CD8-positive, alpha-beta memory T cell (primary cell): ENCODE measurements around the gene WFIKKN2. TPM values are rescaled to one million over a fixed set of nuclear protein-coding genes. Genes with fewer than 3 reads are reported as not detected.
A peak's percentile ranks its signal among the peaks of the same experiment; 100 is the strongest.
"Not testable (repeated sequence)": the region's sequence is repeated elsewhere in the genome, so short reads cannot be mapped to it uniquely, and the experiment has no call there.

Experiments
- CTCF ChIA-PET: fragments of 350-600 bp; sonication (Branson Sonifier 250); formaldehyde crosslinking; loops from one replicate; lab custom pipeline; 2021; ENCODE audit warnings: antibody characterized with exemption; lab: Charles Lee
- POLR2A ChIA-PET: fragments of 350-600 bp; sonication (Branson Sonifier 250); formaldehyde crosslinking; loops from one replicate; lab custom pipeline; 2021; ENCODE audit warnings: antibody characterized with exemption; lab: Charles Lee
- DNase-seq, 5 donors: peaks; one replicate each; pipeline versions ENCODE4 v3.0.0 to v3.0.0-alpha.2; 2020 to 2022; ENCODE audit warnings: mixed read lengths in 1 of 5
- H3K27ac ChIP-seq: one replicate; pipeline ENCODE4 v1.7.0; 2013; ENCODE audit warnings: low read depth, mild to moderate bottlenecking, low read length, moderate library complexity
- H3K27me3 ChIP-seq: 2 replicates; pipeline ENCODE4 v1.7.0; 2013; ENCODE audit warnings: low read length, mild to moderate bottlenecking; ENCODE audit not compliant: insufficient read depth, poor library complexity, severe bottlenecking
- H3K36me3 ChIP-seq: 2 replicates; pipeline ENCODE4 v1.7.0; 2013; ENCODE audit warnings: mild to moderate bottlenecking, low read length, moderate library complexity; ENCODE audit not compliant: insufficient read depth
- H3K4me1 ChIP-seq: 2 replicates; pipeline ENCODE4 v1.7.0; 2013; ENCODE audit warnings: mild to moderate bottlenecking, low read length, moderate library complexity; ENCODE audit not compliant: insufficient read depth
- H3K4me3 ChIP-seq: 2 replicates; pipeline ENCODE4 v1.7.0; 2013; ENCODE audit warnings: mild to moderate bottlenecking, low read length
- H3K9me3 ChIP-seq: 2 replicates; pipeline ENCODE4 v1.7.0; 2013; ENCODE audit warnings: mild to moderate bottlenecking, low read length
- H3K27ac Mint-ChIP-seq, 8 donors: one replicate each; pipeline ENCODE4 v1.8.0; 2020 to 2021; ENCODE audit warnings: mixed read lengths in 8 of 8, mild to moderate bottlenecking in 6 of 8, inconsistent platforms in 3 of 8, moderate library complexity in 3 of 8
- H3K27me3 Mint-ChIP-seq, 2 donors: one replicate each; pipeline ENCODE4 v1.8.0; 2020 to 2021; ENCODE audit warnings: mixed read lengths in 2 of 2, mild to moderate bottlenecking in 1 of 2, moderate library complexity in 1 of 2
- H3K36me3 Mint-ChIP-seq, 3 donors: one replicate each; pipeline ENCODE4 v1.8.0; 2020 to 2021; ENCODE audit warnings: mixed read lengths in 3 of 3, inconsistent platforms in 1 of 3, mild to moderate bottlenecking in 1 of 3
- H3K4me1 Mint-ChIP-seq, 3 donors: one replicate each; pipeline ENCODE4 v1.8.0; 2020 to 2021; ENCODE audit warnings: mixed read lengths in 3 of 3, inconsistent platforms in 1 of 3, mild to moderate bottlenecking in 1 of 3
- H3K4me3 Mint-ChIP-seq, 7 donors: one replicate each; pipeline ENCODE4 v1.8.0; 2020 to 2021; ENCODE audit warnings: mixed read lengths in 7 of 7, mild to moderate bottlenecking in 6 of 7, moderate library complexity in 4 of 7, inconsistent platforms in 2 of 7
- H3K9me3 Mint-ChIP-seq, 5 donors: one replicate each; pipeline ENCODE4 v1.8.0; 2020 to 2022; ENCODE audit warnings: mixed read lengths in 5 of 5, mild to moderate bottlenecking in 3 of 5, moderate library complexity in 2 of 5, inconsistent platforms in 1 of 5
- polyA plus RNA-seq: library from polyadenylated mRNA; unstranded; fragments of 300-500 nt; fragmentation: Illumina TruSeq; gene quantifications from one replicate; pipeline ENCODE4 v1.2.3, GENCODE V29; 2021
- total RNA-seq, 2 experiments: library from RNA; stranded (reverse); gene quantifications; one replicate each; pipeline ENCODE4 v1.2.3, GENCODE V29; 2021

WFIKKN2 gene
- total and polyA plus RNA-seq, 3 experiments from 2014 or later = not detected

DNA sequence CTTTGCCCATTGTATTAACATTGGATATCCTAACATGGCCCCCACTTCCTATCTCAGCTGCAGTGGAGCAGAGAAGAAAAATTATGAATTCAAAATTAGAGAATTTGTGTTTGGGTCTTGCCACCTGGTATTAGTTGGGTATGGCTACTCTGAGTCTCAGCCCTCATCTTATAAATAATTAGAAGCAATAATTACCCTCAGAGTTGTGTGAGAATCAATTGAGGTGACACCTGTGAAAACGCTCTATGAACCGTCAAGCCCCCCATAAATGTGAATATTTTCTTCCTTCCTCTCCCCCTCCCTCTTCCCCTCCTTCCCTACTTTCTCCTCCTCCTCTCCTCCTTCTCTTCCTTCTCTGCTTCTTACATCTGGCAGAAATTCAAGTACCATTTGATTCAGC lies 39.7 kb downstream of the WFIKKN2 start:
- Histone ChIP-seq H3K4me1 (peaks cover 33% of the 10 kb centered on the region), H3K9me3 (no peaks in the 10 kb centered on the region), H3K36me3 (no peaks in the 10 kb centered on the region), H3K4me3 (no peak overlapping the region), H3K27me3 (no peaks in the 10 kb centered on the region), H3K27ac (no peak overlapping the region)
- Mint-ChIP-seq H3K27ac (peak overlapping the region in 1 of 8 donors; percentile 24), H3K4me1 (peaks cover 27 to 33% (median 31%) of the 10 kb centered on the region in 3 donors), H3K27me3 (peaks cover 0 to 4% of the 10 kb centered on the region in 2 donors), H3K9me3 (peaks cover 0 to 2% (median 0%) of the 10 kb centered on the region in 5 donors), H3K36me3 (no peaks in the 10 kb centered on the region), H3K4me3 (no peak overlapping the region)
- CTCF ChIA-PET = interaction anchor here (0.8 to 1.0 kb wide), 2 partner anchors 15 to 22 kb away, joined by 3 read pairs; no protein-coding TSS in a partner anchor
- no peak for DNase-seq
- POLR2A ChIA-PET = interaction anchor here (3.8 kb wide), 1 partner anchor 9 kb away, joined by 15 read pairs; the partner anchor contains the start of gene TOB1

DNA sequence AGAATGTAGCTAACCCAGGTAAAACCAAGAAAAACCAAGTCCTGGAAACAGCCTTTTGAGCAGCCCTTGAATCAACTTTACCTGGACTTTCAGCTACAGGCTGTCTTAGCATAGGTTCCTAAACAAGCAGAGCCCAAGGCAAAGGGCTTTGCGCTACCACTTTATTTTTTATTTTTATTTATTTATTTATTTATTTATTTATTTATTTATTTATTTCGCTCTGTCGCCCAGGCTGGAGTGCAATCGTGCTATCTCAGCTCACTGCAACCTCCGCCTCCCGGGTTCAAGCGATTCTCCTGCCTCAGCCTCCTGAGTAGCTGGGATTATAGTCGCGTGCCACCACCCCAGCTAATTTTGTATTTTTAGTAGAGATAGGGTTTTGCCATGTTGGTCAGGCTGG lies 41.7 kb downstream of the WFIKKN2 start:
- POLR2A ChIA-PET = interaction anchor here (3.8 kb wide), 1 partner anchor 11 kb away, joined by 15 read pairs; the partner anchor contains the start of gene TOB1
- not testable (repeated sequence) for H3K27ac ChIP-seq, H3K4me3 Mint-ChIP-seq, H3K27ac Mint-ChIP-seq, H3K9me3 Mint-ChIP-seq, H3K9me3 ChIP-seq, H3K36me3 Mint-ChIP-seq, H3K27me3 Mint-ChIP-seq, H3K4me3 ChIP-seq, DNase-seq, H3K36me3 ChIP-seq, H3K27me3 ChIP-seq
- peaks cover 21 to 30% (median 23%) of the 10 kb centered on the region in 3 donors for H3K4me1 Mint-ChIP-seq
- peaks cover 15% of the 10 kb centered on the region for H3K4me1 ChIP-seq
- CTCF ChIA-PET = interaction anchor here (1.2 kb wide), 1 partner anchor 25 kb away, joined by 3 read pairs; no protein-coding TSS in a partner anchor

DNA sequence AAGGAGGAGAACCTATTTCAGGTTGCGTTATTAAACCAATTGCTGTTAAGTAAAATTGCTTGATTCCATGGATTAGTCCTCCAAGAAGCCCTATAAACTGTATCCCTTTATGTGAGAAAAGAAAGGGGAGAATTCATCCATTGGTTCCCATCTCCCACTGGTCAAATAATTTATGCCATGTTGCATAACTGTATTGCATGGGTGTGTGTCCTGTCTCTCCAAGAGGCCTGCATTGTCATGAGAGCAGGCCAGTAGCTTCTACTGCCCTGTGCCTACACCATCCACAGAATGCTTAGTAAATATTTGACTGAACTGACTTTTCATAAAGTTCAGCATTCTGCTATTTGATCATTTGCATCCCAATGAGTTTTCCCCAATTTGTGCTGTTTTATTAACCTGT lies 42.5 kb downstream of the WFIKKN2 start:
- peaks cover 15 to 22% (median 15%) of the 10 kb centered on the region in 3 donors for H3K4me1 Mint-ChIP-seq
- no peak overlapping the region for H3K4me3 ChIP-seq
- CTCF ChIA-PET = interaction anchor here (1.0 to 1.6 kb wide), 3 partner anchors 26 to 275 kb away, joined by 3 to 7 read pairs (median 6); partner anchors contain the start of gene NME1
- no peak overlapping the region for H3K27ac Mint-ChIP-seq
- H3K36me3 ChIP-seq = no peaks in the 10 kb centered on the region
- no peak overlapping the region for H3K4me3 Mint-ChIP-seq
- POLR2A ChIA-PET = no interaction called here
- peaks cover 0 to 2% (median 0%) of the 10 kb centered on the region in 5 donors for H3K9me3 Mint-ChIP-seq
- peaks cover 7% of the 10 kb centered on the region for H3K4me1 ChIP-seq
- H3K27ac ChIP-seq = no peak overlapping the region
- H3K36me3 Mint-ChIP-seq = no peaks in the 10 kb centered on the region
- no peak for DNase-seq
- peaks cover 0 to 4% of the 10 kb centered on the region in 2 donors for H3K27me3 Mint-ChIP-seq
- no peaks in the 10 kb centered on the region for H3K27me3 ChIP-seq
- no peaks in the 10 kb centered on the region for H3K9me3 ChIP-seq

DNA sequence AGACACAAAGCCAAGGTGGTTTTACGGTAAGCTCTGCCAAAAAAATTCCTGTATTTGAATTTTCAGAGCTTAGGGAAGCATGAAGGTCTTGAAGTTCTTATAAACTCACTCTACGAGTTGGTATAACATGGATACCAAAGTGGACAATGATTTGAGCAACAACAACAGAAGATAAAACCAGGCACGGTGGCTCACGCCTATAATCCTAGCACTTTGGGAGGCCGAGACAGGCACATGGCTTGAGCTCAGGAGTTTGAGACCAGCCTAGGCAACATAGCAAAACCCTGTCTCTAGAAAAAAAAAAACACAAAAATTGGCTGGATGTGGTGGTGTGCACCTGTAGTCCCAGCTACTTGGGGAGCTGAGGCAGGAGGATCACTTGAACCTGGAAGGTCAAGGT lies 43.7 kb downstream of the WFIKKN2 start:
- ChIA-PET POLR2A (interaction anchor here (1.1 kb wide), 1 partner anchor 27 kb away, joined by 3 read pairs; no protein-coding TSS in a partner anchor), CTCF (interaction anchor here (1.0 to 1.6 kb wide), 4 partner anchors 26 to 274 kb away, joined by 3 to 7 read pairs (median 4); partner anchors contain the start of gene NME1)
- H3K4me3 Mint-ChIP-seq = no peak overlapping the region
- no peaks in the 10 kb centered on the region for H3K9me3 ChIP-seq
- no peaks in the 10 kb centered on the region for H3K27me3 ChIP-seq
- no peaks in the 10 kb centered on the region for H3K36me3 Mint-ChIP-seq
- H3K9me3 Mint-ChIP-seq = peaks cover 0 to 2% (median 0%) of the 10 kb centered on the region in 5 donors
- H3K27ac ChIP-seq = no peak overlapping the region
- H3K4me3 ChIP-seq = no peak overlapping the region
- H3K4me1 Mint-ChIP-seq = peaks cover 9 to 15% (median 11%) of the 10 kb centered on the region in 3 donors
- H3K4me1 ChIP-seq = no peaks in the 10 kb centered on the region
- H3K27me3 Mint-ChIP-seq = peaks cover 0 to 4% of the 10 kb centered on the region in 2 donors
- no peak for DNase-seq
- no peak overlapping the region for H3K27ac Mint-ChIP-seq
- no peaks in the 10 kb centered on the region for H3K36me3 ChIP-seq

DNA sequence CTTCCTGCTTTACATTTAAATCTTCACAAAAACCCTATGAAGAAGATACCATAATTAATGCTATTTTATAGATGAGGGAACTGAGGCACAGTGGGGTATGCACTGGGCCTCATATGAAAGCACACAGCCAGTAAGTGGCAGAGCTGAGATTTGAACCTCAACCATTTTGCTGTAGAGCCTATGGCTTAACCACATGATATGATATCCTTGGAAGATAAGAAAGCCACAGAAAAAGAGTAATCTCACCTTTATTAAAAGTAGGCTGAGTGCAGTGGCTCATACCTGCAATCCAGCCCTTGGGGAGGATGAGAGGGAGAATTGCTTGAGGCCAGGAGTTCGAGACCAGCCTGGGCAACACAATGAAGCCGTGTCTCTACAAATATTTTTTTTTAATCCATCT lies 45.8 kb downstream of the WFIKKN2 start:
- H3K4me3 ChIP-seq = no peak overlapping the region
- H3K27ac Mint-ChIP-seq = peak overlapping the region in 1 of 8 donors; percentile 61
- POLR2A ChIA-PET = no interaction called here
- no peak overlapping the region for H3K27ac ChIP-seq
- H3K9me3 ChIP-seq = no peaks in the 10 kb centered on the region
- H3K4me3 Mint-ChIP-seq = no peak overlapping the region
- DNase-seq = no peak
- H3K27me3 ChIP-seq = no peaks in the 10 kb centered on the region
- H3K4me1 ChIP-seq = no peaks in the 10 kb centered on the region
- peaks cover 0 to 2% (median 0%) of the 10 kb centered on the region in 5 donors for H3K9me3 Mint-ChIP-seq
- CTCF ChIA-PET = no interaction called here
- no peaks in the 10 kb centered on the region for H3K27me3 Mint-ChIP-seq
- H3K4me1 Mint-ChIP-seq = peaks cover 12 to 17% (median 13%) of the 10 kb centered on the region in 3 donors
- H3K36me3 Mint-ChIP-seq = no peaks in the 10 kb centered on the region
- no peaks in the 10 kb centered on the region for H3K36me3 ChIP-seq

DNA sequence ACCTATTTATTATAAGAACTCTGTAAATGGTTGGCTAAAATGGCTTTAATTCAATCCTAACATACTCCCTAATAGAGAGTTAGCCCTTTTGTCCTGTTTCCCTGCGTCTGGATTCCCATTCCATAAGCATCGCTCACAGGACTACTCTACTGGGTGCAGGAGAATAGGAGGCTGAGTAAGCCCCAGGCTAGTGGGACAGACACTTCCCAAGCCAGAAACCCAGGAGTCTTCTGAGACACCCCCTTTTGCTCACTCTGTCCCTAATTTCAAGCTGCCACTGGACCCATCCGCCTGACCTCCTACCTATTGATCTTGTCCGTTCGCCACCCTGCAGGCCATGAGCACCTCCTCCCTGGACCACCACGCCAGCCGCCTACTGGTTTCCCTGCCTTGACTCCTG lies 47.5 kb downstream of the WFIKKN2 start:
- ChIA-PET CTCF (no interaction called here), POLR2A (no interaction called here)
- no peaks in the 10 kb centered on the region for H3K36me3 Mint-ChIP-seq
- peaks cover 25 to 34% (median 29%) of the 10 kb centered on the region in 3 donors for H3K4me1 Mint-ChIP-seq
- no peak for DNase-seq
- H3K27ac Mint-ChIP-seq = no peak overlapping the region
- H3K9me3 Mint-ChIP-seq = peaks cover 0 to 2% (median 0%) of the 10 kb centered on the region in 5 donors
- H3K4me3 Mint-ChIP-seq = no peak overlapping the region
- no peaks in the 10 kb centered on the region for H3K9me3 ChIP-seq
- H3K27me3 Mint-ChIP-seq = no peaks in the 10 kb centered on the region
- peaks cover 10% of the 10 kb centered on the region for H3K4me1 ChIP-seq
- H3K27me3 ChIP-seq = no peaks in the 10 kb centered on the region
- H3K27ac ChIP-seq = no peak overlapping the region
- no peaks in the 10 kb centered on the region for H3K36me3 ChIP-seq
- H3K4me3 ChIP-seq = no peak overlapping the region

DNA sequence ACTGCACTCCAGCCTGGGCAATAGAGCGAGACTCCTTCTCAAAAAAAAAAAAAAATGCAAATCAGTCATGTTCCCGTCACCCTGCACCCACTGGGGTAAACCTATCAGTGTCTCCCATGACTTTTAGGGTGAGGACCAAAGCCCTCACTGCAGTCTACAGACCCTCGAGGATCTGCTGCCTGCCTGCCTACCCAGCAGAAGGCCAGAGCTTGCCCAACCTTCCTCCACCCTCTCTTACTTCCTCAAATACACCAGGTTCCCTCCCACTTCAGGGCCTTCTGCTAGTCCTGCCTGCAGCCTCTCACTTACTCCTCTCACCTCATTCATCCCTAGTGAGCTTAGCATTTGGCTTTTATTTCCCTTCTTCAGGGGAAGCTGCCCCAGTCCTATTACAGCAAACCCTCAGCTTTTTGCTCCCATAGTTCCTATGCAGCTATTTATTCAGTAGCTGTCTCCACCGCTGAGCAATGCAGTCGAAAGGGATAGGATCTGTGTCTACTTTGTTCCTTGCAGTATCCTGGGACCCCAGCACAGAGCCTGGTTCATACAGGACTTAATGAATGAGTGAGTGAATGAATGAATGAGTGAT lies 48.6 kb downstream of the WFIKKN2 start:
- ChIA-PET CTCF (interaction anchor here (1.5 kb wide), 1 partner anchor 16 kb away, joined by 3 read pairs; no protein-coding TSS in a partner anchor), POLR2A (interaction anchor here (0.7 kb wide), 1 partner anchor 23 kb away, joined by 3 read pairs; no protein-coding TSS in a partner anchor)
- H3K27ac Mint-ChIP-seq = peak overlapping the region in 6 of 8 donors; percentile 7 to 68 (median 52)
- H3K36me3 Mint-ChIP-seq = no peaks in the 10 kb centered on the region
- H3K4me1 Mint-ChIP-seq = peaks cover 25 to 36% (median 30%) of the 10 kb centered on the region in 3 donors
- Histone ChIP-seq H3K27me3 (no peaks in the 10 kb centered on the region), H3K4me3 (no peak overlapping the region), H3K4me1 (peaks cover 13% of the 10 kb centered on the region), H3K36me3 (no peaks in the 10 kb centered on the region), H3K27ac (no peak overlapping the region), H3K9me3 (no peaks in the 10 kb centered on the region)
- no peak for DNase-seq
- peaks cover 0 to 2% (median 0%) of the 10 kb centered on the region in 5 donors for H3K9me3 Mint-ChIP-seq
- H3K27me3 Mint-ChIP-seq = no peaks in the 10 kb centered on the region
- no peak overlapping the region for H3K4me3 Mint-ChIP-seq
